DOHH2 (cell line): ENCODE measurements around the gene ADCY10.

Experiments used
- H3F3A ChIP-seq: fragments of 200-600 bp; sonication (generic), shearing (Covaris generic); 2 replicates; pipeline ENCODE4 v1.6.0; 2016; ENCODE audit warnings: antibody characterized with exemption, mild to moderate bottlenecking; ENCODE audit not compliant: control insufficient read depth, insufficient read depth
- H3K27ac ChIP-seq: fragments of 200-600 bp; sonication (generic); 2 replicates; pipeline ENCODE4 v1.5.1; 2014; ENCODE audit warnings: low read depth, mild to moderate bottlenecking, low read length, moderate library complexity
- H3K27me3 ChIP-seq: fragments of 200-600 bp; sonication (generic); 2 replicates; pipeline ENCODE4 v1.6.1; 2014; ENCODE audit warnings: mild to moderate bottlenecking, low read length, mixed read lengths; ENCODE audit not compliant: control insufficient read depth
- H3K36me3 ChIP-seq: fragments of 200-600 bp; sonication (generic); 2 replicates; pipeline ENCODE4 v1.6.1; 2014; ENCODE audit warnings: mild to moderate bottlenecking, low read length, moderate library complexity, mixed read lengths; ENCODE audit not compliant: control insufficient read depth
- H3K4me1 ChIP-seq: fragments of 200-600 bp; sonication (generic); 2 replicates; pipeline ENCODE4 v1.6.1; 2014; ENCODE audit warnings: mild to moderate bottlenecking, low read length, mixed read lengths; ENCODE audit not compliant: control insufficient read depth
- H3K4me2 ChIP-seq: fragments of 200-600 bp; sonication (generic); 2 replicates; pipeline ENCODE4 v1.6.0; 2014; ENCODE audit warnings: mild to moderate bottlenecking, low read length, moderate library complexity
- H3K4me3 ChIP-seq: fragments of 200-600 bp; sonication (generic); 2 replicates; pipeline ENCODE4 v1.5.1; 2014; ENCODE audit warnings: mild to moderate bottlenecking, low read length, mixed read lengths
- H3K79me2 ChIP-seq: fragments of 200-600 bp; sonication (generic); 2 replicates; pipeline ENCODE4 v1.6.1; 2014; ENCODE audit warnings: mild to moderate bottlenecking, low read length, mixed read lengths; ENCODE audit not compliant: control insufficient read depth
- H3K9me2 ChIP-seq: fragments of 200-600 bp; sonication (generic); replicated peaks from 2 replicates; pipeline ENCODE4 v1.6.1; 2014; ENCODE audit warnings: mild to moderate bottlenecking, low read length, mixed read lengths; ENCODE audit not compliant: control insufficient read depth
- H3K9me3 ChIP-seq: fragments of 200-600 bp; sonication (generic); 2 replicates; pipeline ENCODE4 v1.6.1; 2014; ENCODE audit warnings: antibody characterized with exemption, low read length, mixed read lengths; ENCODE audit not compliant: control insufficient read depth, insufficient read depth
- H4K20me1 ChIP-seq: fragments of 200-600 bp; sonication (generic); 2 replicates; pipeline ENCODE4 v1.6.0; 2014; ENCODE audit warnings: low read depth, mild to moderate bottlenecking, antibody characterized with exemption, low read length, moderate library complexity; ENCODE audit not compliant: control insufficient read depth, insufficient read depth
- CTCF ChIP-seq: fragments of 200-600 bp; sonication (generic); IDR thresholded peaks from one replicate; pipeline ENCODE4 v1.5.1; 2014; ENCODE audit warnings: antibody characterized with exemption, mild to moderate bottlenecking, low read depth, low read length; ENCODE audit not compliant: poor library complexity, severe bottlenecking
- EZH2phosphoT487 ChIP-seq: fragments of 200-600 bp; sonication (generic); IDR thresholded peaks from 2 replicates; pipeline ENCODE4 v1.6.1; 2017; ENCODE audit warnings: borderline replicate concordance, mild to moderate bottlenecking, antibody characterized with exemption, low read length, moderate library complexity, mixed read lengths

ADCY10 gene

GRCh38 chr1:167861664-167862381, 52.1 kb downstream of the ADCY10 start:
- no peaks in the 10 kb centered on the region for H3K27me3 ChIP-seq
- H3K4me3 ChIP-seq = no peak overlapping the region
- no peak overlapping the region for H3K27ac ChIP-seq
- H3K4me2 ChIP-seq = no peak overlapping the region
- TF ChIP-seq EZH2phosphoT487 = no peak
- no peak for TF ChIP-seq CTCF
- H4K20me1 ChIP-seq = no peaks in the 10 kb centered on the region
- H3K9me3 ChIP-seq = no peaks in the 10 kb centered on the region
- H3F3A ChIP-seq = no peaks in the 10 kb centered on the region
- no peaks in the 10 kb centered on the region for H3K36me3 ChIP-seq
- no peaks in the 10 kb centered on the region for H3K9me2 ChIP-seq
- no peaks in the 10 kb centered on the region; the same call in 1 of the 2 replicates for H3K4me1 ChIP-seq
- no peaks in the 10 kb centered on the region for H3K79me2 ChIP-seq

DNA sequence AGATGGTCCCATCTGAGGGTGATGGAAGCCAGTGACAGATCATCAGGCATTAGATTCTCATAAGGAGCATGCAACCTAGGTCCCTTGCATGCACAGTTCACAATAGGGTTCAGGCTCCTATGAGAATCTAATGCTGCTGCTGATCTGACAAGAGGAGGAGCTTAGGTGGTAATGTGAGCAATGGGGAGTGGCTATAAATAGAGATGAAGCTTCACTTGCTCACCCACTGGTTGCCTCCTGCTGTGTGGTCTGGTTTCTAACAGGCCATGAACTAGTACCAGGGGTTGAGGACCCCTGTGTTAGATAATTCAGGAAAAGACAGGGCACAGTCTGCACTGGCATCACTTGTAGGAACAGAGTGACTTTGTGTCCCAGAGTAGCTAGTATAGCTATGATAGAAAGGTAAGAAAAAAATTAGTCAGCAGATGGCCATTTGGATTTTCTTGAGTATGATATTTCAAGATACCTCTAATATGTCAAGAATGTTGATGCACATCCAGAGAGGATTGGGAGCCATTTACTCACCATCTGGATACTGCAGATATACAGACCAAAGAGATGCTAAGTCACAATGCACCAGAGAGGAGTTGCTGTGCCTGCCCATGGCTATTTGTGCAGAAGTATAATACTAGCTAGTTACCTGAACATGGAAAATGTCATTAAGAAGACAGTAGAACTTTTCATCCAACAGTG, 53.6 kb downstream of the ADCY10 start:
- Histone ChIP-seq H3K36me3 (no peaks in the 10 kb centered on the region), H3K4me1 (no peaks in the 10 kb centered on the region; the same call in 1 of the 2 replicates), H3K27ac (no peak overlapping the region), H3K4me2 (no peak overlapping the region), H4K20me1 (no peaks in the 10 kb centered on the region), H3K27me3 (no peaks in the 10 kb centered on the region), H3K4me3 (no peak overlapping the region), H3K9me2 (no peaks in the 10 kb centered on the region), H3K9me3 (no peaks in the 10 kb centered on the region), H3F3A (no peaks in the 10 kb centered on the region), H3K79me2 (no peaks in the 10 kb centered on the region)
- TF ChIP-seq EZH2phosphoT487 (no peak), CTCF (no peak)

DNA sequence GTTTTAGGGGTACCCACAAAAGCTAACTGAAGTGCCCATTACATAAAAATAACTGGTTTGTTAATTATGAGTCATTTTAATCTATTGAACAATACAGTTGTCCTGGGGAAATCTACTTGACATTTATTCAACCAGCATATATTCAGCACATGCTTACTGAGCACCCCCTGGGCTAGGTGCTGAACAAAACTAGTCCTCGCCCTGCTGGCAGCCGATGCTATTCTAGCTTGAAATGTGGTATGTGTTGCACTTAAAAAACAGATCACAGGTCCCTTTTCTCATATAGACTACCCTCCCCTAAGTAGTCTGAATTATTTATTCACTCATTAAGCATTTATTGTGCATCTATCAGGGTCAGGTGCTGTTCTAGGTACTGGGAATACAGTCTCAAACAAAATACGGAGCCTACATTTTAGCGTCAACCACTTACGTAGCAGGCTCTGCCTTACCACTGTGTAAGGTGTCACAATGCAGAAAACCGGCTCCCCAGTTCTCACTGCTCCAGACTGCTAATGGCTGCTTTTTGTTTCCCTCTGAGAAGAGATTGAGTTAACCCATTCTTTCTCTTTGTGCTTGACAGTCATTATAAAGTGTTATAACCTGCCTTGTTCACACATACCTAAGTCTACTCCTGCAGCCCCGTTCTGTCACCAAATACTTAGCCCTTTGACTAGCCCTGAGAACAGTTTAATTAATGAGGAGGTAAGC, 57.1 kb downstream of the ADCY10 start:
- Histone ChIP-seq H3K9me3 (no peaks in the 10 kb centered on the region), H3K27me3 (0 out of 2 replicates have a peak, but pooled peaks cover 3% of the 10 kb centered on the region), H3K79me2 (no peaks in the 10 kb centered on the region), H3K4me2 (no peak overlapping the region), H3K4me1 (no peaks in the 10 kb centered on the region; the same call in 1 of the 2 replicates), H3K36me3 (no peaks in the 10 kb centered on the region), H3K9me2 (no peaks in the 10 kb centered on the region), H3F3A (no peaks in the 10 kb centered on the region), H4K20me1 (no peaks in the 10 kb centered on the region), H3K27ac (no peak overlapping the region), H3K4me3 (no peak overlapping the region)
- no peak for TF ChIP-seq EZH2phosphoT487
- TF ChIP-seq CTCF = no peak
